T1000 (cell line): ENCODE results near the gene OLIG1.

Source experiments
- DNase-seq: peaks from one replicate; lab custom pipeline; 2025; ENCODE audit warnings: mixed read lengths; lab: John Stamatoyannopoulos, UW

Gene OLIG1

DNA sequence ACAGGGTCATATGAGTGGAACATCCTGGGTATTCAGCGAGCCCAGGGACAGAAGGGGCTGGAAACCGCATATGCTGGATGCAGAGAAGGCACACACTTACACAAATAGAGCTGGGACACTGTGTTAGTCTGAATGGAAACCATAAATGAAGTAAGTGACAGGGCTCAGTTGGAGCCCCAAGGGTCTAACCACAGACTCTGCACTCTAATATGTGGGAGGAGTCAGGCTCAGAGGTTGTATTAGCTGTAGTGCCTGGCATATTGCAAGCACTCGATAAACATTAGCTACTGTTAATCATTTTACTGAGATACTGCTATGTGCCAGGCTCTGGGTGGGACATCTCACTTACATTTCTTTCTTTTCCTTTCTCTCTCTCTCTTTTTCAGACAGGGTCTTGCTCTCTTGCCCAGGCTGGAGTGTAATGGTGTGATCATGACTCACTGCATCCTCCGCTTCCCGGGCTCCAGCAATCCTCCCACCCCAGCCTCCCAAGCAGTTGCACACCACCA, 6.5 kb upstream of the OLIG1 start:
- no peak for DNase-seq

DNA sequence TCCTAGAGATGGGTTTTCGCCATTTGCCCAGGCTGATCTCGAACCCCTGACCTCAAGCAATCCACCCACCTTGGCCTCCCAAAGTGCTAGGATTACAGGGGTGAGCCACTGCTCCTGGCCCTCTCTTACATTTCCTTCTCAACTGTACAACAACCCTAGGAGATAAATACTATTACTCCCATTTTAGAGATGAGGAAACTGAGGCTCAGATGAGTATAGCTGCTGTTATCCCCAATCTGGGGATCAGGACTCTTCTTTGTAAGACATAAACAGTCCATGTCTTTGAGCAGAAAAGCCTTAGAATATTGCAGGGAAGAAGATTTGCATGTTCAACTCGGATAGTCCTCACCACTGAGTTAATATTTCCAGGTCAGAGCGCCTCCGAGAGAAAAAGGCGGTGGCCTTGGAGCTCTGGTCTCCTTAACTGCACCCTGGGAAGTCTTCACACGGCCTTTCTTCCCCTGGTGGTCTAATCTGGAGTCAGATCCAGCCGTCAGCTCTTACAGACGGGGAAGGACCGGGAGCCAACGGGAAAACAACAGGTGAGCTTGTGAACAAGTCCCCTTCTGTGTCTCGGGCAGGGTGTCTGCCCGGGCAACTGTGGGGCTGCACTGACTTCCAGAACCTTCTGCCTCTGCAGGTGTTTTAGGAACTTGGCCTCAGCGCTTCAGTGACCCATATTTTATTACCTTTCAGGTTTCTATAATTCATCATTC, 5.9 kb upstream of the OLIG1 start:
- no peak for DNase-seq

DNA sequence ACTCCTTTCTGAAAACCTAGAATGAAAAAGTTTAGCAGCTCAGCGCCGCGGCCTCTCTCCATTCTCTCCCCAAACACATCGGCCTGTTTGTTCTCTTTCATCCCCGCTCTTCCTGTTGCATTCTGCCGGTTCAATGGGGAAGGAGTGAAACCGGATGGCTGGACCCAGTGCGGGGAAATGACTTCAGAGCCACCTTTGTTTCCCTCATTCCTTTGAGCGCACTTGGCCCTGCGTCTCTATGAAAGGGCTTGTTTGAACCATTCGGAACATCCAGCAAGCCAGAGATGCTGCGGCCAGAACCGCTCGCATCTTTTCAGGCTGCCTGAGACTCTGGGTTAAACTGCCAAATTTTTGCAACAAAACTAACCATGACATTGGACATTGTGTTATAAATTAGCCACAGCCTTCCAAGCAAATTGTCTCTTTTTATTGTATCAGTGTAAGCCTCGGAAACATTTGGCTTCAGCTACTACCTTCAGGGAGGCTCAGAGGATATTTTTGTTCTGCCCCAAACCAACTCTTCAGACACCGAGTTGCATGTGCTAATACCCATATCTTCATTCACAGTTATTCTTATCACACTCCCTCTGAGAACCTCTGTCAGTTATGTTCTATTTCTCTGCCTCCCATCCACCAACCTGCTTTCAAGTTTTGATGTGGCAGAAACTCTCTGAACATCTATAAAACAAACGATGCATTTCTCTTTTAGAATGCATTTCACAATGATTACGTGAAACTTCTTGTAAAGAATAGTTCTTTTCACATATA, 5.1 kb upstream of the OLIG1 start:
- no peak for DNase-seq

DNA sequence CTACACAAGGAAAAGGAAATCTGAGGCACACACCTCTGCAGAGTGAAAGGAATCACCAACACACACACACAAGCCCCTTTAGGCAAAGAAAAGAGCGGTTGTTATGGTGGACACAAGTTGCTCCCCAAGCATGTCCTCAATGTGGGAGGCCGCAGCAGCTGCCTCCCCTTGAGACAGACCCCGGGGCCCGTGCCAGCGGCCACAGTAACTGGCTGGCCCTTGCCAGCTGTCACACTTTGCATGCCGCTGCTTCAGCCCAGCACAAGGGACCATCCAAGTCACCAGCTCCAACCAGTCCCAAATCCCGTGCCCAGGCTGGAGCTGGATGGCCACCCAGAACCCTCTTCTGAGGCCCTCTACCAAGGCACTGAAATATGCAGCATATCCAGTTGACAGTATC, 2.9 kb upstream of the OLIG1 start:
- DNase-seq, result no peak

DNA sequence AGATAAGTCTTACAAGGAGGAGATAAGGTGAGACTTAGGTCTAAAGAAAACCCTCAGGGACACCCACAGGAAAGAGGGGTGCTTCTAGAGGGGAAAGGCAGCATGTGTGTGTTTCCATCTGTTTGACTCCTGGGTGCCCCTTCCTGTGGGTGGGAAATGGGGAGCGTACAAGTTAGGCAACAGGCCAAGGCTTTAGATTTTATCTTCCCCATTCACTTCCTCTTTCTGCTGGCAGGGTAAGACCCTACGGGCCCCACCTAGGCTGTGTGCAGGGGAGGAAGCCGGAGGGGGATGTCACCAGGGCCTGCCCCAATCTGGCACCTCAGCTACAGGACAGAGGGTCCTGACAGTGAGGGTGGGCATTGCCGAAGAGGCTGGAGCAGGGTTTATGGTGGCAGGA, 2.5 kb upstream of the OLIG1 start:
- DNase-seq, result no peak

DNA sequence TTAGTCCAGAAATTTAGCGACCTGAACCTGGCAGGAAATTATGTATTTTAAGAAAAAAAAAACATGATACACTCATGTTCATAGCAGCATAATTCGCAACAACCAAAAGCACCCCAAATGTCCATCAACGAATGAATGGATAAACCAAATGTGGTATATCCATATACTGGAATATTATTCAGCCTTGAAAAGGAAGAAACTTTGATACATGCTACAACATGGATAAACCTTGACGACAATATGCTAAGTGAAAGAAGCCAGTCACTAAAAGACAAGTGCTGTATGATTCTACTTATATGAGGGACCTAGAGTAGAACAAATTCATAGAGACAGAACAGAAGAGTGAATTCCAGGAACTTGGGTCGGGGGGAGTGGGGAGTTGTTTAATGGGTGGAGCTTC, 698 bp upstream of the OLIG1 start:
- DNase-seq, result no peak

DNA sequence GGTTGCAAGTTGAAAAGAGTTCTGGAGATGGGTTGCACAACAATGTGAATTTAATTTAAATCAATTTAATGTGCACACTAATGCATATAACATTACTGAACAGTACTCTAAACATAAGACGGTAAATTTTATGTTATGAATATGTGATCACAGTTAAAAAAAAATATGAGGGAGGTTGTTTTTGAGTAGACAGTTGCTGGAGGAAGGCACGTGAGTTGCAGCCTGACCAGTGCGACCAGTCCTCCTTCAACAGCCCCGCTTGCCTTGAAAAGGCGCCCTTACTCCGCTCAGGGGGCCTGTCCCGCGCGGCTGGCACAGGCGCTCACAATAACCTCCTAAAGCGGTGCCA, 322 bp upstream of the OLIG1 start:
- DNase-seq, result no peak

DNA sequence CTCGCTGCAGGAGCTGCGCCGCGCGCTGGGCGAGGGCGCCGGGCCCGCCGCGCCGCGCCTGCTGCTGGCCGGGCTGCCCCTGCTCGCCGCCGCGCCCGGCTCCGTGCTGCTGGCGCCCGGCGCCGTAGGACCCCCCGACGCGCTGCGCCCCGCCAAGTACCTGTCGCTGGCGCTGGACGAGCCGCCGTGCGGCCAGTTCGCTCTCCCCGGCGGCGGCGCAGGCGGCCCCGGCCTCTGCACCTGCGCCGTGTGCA, 730 bp downstream of the OLIG1 start:
- no peak for DNase-seq

DNA sequence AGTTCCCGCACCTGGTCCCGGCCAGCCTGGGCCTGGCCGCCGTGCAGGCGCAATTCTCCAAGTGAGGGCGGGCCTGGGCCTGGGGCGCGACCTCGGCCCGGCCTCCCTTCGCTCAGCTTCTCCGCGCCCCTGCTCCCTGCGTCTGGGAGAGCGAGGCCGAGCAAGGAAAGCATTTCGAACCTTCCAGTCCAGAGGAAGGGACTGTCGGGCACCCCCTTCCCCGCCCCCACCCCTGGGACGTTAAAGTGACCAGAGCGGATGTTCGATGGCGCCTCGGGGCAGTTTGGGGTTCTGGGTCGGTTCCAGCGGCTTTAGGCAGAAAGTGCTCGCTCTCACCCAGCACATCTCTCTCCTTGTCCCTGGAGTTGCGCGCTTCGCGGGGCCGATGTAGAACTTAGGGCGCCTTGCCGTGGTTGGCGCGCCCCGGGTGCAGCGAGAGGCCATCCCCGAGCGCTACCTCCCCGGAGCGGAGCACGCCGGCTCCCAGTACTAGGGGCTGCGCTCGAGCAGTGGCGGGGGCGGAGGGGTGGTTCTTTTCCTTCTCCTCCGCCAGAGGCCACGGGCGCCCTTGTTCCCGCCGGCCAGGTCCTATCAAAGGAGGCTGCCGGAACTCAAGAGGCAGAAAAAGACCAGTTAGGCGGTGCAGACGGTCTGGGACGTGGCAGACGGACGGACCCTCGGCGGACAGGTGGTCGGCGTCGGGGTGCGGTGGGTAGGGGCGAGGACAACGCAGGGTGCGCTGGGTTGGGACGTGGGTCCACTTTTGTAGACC, 1.2 kb downstream of the OLIG1 start:
- DNase-seq, result no peak

DNA sequence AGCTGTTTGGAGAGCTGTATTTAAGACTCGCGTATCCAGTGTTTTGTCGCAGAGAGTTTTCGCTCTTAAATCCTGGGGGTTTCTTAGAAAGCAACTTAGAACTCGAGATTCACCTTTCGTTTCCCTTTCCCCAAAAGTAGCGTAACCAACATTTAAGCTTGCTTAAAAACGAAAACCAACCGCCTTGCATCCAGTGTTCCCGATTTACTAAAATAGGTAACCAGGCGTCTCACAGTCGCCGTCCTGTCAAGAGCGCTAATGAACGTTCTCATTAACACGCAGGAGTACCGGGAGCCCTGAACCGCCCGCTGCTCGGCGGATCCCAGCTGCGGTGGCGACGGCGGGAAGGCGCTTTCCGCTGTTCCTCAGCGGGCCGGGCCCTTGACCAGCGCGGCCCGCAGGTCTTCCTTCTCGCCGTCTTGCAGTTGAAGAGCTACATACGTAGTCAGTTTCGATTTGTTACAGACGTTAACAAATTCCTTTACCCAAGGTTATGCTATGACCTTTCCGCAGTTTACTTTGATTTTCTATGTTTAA, 1.9 kb downstream of the OLIG1 start:
- DNase-seq, result no peak

DNA sequence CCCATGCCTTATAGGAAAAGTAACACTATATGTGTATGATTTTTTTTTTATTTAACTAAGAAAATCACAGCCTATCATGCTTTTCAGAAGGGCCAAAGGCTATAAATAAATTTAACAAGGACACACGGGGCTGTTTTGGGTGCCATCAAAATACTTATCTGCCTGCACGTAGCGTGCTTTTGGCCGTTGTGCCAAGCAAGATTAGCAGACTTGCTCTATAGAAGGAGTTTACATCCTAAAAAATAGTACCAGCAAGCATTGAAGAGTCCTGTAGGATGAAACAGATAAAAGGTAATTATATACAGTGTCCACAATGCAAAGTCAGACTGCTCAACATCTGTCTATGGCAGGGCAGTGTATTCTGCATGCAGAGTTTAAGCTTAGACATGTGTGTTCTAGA, 3.7 kb downstream of the OLIG1 start:
- DNase-seq, result no peak

DNA sequence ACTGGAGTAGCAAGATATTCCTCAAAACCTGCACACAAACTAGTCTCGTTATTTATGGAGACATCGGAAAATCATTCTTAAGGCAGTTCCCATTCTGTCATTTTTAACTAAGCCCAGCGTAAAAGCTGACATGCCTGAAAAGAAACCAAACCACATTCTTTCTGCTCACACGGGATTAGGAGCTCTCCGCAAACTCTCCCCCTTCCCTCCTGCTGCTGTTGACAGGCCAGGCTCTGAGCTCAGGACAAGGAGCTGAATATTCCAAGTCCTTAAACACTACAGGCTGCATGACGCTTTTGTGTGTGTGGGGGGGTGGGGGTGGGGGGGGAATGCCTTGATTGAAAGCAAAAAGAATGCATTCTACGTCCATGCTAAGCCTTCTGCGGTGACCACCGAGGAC, 5.2 kb downstream of the OLIG1 start:
- DNase-seq, result no peak

DNA sequence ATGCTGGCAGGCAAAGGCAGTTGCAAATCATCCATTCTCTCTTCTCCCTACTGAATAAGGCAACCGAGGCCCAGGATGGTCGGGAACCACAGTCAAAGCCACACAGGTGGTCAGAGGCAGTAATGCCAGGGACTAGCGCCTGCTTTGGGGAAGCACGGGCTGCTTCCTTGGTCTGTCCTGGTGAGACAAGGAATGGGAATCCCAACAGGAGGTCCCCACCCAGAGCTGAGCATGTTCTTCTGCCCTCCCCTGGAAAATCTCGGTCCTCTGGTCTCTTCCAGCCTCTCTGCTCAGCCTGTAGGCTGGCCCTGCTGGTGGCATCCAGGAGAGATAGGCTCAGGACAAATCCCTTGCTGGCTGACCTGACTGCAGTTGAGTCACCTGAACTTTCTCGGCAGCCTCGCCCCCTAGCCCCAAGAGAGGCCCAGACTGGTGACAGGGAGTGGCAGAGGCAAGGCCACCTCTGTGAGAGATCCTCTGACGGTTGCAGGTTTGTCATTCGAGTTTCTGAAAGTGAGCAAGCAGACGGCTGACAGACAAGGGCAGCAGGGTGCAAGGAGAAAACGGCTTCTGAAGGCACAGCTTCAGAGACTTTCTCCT, 5.8 kb downstream of the OLIG1 start:
- DNase-seq, result no peak

DNA sequence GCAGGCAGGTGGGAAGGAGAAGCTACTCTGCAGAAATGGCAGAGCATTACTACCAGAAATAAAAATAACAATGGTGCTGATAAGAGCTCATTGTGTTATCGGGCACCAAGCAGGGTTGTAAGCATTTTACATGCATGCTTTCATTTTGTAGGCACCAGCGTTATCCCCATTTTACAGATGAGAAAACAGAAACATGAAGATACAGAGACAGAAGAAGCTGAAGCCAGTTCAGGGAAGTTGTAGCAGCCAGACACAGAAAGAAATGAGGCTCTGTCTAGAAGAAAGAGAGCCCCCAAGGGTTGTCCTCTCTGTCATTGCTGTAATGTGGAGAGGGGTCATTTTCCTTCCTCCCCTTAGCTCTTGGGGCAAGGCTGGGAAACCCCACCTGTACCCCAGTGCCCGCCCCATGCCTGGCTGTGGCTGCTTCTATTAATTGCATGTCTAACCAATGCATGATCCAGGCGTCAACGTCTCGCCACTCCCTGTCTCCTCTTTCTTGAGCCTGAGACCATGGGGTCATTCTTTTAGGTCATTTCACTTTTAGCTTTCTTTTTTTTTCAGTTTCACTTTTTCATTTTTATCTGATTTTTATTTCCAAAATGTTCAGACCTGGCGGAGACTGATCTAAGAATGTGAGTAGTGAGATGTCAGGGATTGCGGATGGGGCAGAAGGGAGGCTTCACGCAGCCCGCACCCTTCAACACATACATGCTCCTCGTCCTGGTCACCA, 6.8 kb downstream of the OLIG1 start:
- no peak for DNase-seq

DNA sequence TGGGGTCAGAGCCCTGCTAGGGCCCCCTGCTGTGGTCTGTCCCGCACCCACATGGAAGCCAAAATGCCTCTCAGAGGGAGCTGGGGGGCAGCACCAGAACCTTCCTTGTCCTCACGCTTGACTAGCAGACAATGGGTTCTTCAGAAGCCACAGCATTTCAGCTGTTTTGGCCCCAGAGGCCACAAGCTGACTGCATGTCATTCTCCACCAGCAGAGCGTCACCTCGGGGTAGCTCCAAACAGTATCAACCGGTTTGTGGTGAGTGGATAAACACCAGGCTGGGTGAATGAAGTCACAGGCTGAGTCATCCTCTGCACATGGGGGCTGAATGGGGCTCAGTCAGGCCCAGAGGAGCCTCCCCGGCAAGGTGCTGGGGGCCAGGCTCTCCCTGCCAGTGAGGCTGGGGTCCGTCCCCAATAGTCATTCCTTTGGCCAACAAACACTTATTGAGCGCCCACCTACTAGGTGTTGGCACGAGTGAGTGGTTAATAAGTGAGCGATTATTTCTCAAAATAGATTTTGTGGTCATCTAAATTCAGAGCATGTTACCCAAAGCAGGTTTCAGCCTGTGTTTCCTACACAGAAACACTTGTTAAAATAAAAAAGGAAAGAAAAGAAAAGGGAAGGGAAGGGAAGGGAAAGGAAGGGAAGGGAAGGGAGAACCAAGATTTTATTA, 9.1 kb downstream of the OLIG1 start:
- no peak for DNase-seq

DNA sequence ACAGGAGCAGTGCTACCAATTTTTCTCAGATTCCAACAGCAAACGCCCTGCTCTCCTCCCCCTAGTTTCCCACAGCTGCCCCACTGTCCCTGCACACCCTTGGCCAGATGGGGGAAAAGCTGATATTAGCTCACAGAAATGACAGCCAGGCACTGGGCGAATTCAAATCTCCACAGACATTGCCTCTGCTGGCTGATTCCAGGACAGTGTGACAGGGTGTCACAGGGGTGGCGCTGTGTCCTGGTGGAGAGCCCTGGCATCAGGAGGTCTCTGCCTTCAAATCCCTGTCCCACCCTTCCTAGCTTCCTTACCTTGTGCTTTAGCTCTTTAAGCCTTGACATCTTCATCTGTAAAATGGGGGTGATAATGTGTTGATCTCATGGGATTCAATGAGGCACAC, 10.4 kb downstream of the OLIG1 start:
- DNase-seq, result no peak

DNA sequence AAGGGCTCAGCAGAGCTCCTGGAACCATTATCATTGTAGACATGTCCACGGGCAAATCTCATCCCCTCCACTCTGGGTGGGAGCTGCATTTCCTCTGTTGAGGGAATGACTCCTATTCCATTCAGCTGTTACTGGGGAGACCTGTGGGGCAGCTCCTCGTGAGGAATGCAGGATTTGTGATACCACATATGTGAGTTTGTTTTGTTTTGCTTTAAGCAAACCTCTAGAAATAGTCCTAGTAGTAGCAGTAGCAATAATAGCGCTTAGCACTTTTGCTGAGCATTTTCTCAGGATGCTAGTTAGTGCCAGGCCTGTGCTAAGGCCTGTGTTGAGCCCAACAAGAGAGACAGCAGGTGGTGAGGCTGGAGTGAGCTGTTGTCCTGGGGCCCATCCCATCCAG, 10.8 kb downstream of the OLIG1 start:
- DNase-seq, result no peak

DNA sequence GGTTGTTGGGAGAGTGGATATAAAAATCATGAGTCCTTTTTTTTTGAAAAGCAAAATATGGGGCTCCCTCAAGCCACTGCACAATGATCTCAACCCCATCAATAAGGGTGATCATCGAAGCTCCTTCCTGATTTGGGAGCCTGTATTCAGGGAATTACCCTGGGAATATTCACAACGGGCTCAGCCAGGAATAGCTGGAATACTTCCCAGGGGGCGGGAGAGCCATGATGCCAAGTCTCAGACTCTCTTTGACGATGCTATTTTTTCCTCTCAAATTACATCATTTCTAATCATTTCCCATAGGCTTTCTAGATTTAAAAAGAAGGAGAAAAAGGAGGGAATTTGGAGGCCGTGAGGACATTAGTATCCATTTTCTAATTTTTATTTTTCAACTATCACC, 18.4 kb downstream of the OLIG1 start:
- DNase-seq, result no peak

DNA sequence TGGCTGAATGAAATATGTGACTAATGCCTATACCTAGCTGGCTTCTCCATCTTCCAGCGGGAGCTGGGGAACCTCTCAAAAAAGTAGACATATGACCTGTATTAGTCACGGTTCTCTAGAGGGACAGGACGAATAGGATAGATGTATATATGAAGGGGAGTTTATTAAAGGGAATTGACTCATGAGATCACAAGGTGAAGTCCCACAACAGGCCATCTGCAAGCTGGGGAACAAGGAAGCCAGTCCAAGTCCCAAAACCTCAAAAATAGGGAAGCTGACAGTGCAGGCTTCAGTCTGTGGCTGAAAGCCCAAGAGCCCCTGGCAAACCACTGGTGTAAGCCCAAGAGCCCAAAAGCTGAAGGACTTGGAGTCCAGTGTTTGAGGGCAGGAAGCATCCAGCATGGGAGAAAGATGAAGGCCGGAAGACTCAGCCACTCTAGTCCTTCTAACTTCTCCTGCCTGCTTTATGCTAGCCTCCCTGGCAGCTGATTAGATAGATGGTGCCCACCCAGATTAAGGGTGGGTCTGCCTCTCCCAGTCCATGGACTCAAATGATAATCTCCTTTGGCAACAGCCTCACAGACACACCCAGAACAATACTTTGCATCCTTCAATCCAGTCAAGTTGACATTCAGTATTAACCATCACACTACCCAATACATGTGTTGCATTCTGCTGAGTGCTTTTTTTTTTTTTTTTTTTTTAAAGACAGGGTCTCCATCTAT, 19.6 kb downstream of the OLIG1 start:
- no peak for DNase-seq

DNA sequence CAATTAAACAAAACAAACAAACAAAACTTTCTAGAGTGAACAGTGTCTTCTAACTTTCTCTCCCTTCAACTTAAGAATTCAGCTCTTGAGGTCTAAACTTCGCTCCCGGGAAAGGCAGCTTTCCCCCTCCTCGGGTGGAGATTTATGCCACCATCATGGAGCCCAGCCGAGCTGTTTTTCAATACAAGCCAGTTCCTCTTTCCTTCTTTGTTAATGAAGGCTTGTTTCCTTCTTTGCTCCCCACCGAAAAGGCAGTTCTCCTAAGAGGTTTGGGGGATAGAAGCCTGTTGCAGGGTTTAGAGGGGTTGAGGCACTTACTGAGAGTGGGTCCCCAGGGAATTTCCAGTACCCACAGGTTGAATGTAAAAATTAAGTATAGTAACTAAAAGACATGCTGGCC, 26.5 kb downstream of the OLIG1 start:
- DNase-seq, result no peak

DNA sequence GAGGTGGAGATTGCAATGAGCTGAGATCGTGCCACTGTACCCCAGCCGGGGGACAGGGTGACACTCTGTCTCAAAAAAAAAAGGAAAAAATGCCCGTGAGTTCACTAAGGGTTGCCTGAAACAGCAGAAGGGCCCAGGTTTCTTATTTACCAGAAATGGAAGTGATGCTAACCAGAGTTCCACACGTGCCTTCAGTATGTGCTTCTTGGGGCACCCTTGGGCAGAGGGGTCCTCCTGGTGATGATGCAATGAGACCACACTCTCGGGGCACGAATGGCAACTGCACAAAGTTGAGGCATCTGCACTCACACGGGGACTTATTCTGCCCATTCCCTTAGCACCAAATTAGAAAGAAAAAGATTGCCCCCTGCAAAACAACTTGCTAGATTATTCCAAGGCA, 29.2 kb downstream of the OLIG1 start:
- no peak for DNase-seq
